CD4-positive, alpha-beta T cell treated with Interleukin-17A for 1 hour (primary cell): Measurements from ENCODE around the gene HSDL1.
"Not testable (repeated sequence)": the region's sequence is repeated elsewhere in the genome, so short reads cannot be mapped to it uniquely, and the experiment has no call there.

Experiments
- DNase-seq: peaks from one replicate; pipeline ENCODE4 v3.0.0-alpha.2; 2020

Gene HSDL1

DNA sequence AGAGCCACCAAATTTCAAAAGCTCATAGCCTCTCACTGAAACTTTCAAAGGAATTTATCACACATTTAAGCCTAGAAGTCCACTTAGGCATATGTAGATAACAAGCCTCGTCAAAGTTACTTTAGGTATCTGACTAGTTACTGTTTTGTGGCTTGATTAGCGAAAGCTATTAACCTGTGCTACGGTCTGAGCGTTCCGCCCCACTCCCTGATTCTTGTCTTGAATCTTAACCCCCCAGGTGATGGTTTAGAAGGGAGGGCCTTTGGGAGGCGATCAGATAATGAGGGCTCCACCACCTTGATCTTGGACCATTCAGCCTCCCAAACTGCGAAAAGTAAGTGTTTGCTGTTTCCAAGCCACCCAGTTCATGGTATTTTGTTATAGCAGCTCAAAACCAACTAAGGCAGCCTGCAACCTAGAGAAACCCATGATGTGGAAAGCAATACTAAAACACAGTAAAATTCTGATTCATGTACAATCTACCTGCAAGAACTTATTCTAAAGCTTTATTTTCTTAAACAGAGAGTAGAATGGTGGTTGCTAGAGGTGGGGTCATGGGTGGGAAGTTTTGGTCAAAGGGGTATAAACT is 7.1 kb downstream of the HSDL1 start:
- no peak for DNase-seq

DNA sequence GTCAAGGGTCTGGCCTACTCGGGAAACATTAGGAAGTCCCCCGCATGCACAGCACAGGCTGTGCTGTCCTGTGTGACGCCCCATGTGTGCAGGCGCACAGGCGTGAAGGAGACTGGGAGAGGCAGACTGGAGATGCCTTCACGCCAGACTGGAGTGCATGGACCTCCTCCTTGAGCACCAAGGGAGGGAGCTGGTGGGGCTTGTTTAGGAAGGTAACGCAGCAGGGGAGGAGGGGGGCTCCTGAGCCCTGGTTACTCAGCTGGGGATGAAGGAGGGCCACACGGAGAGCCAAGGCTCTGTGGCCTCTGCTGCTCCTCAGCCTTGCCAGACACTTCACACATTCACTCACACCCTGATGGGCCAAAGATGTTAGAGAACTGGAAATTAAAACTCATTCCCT is 7.7 kb downstream of the HSDL1 start:
- DNase-seq: no peak

DNA sequence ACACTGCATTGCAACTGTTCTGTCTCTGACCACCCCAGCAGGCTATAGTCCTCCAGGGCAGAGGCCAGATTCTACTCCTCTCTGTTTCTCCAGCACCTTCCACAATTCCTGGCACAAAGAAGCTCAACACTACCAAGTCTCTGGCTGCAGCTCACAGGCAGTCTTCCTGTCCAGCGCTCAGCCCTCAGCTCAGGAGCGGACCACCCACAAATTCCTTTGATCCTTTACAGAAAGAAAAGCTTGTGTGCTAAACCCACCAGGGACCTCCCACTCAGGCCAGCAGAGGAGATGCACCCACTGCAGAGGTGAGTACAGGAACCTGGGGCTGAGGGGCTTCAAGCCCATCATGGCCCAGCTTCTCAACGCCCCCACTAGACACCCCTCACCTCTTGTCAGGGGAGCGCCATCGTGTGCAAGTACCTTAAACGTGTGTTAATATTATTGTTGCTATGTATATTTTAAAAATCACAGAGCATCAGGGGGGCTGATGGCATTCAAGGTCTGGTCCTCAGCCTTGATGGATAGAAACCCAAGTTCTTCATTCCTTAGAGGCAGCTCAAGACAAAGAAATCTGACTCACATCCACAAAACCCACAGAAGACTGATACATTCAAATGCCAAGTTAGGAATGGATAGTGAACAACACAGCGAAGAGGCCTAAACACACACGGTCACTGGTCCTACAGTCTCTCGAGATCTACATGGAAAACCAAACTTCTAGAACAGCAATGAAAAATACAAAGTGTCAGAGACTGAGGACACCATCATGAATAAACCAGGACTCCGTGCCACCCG is 8.4 kb downstream of the HSDL1 start:
- DNase-seq: no peak

DNA sequence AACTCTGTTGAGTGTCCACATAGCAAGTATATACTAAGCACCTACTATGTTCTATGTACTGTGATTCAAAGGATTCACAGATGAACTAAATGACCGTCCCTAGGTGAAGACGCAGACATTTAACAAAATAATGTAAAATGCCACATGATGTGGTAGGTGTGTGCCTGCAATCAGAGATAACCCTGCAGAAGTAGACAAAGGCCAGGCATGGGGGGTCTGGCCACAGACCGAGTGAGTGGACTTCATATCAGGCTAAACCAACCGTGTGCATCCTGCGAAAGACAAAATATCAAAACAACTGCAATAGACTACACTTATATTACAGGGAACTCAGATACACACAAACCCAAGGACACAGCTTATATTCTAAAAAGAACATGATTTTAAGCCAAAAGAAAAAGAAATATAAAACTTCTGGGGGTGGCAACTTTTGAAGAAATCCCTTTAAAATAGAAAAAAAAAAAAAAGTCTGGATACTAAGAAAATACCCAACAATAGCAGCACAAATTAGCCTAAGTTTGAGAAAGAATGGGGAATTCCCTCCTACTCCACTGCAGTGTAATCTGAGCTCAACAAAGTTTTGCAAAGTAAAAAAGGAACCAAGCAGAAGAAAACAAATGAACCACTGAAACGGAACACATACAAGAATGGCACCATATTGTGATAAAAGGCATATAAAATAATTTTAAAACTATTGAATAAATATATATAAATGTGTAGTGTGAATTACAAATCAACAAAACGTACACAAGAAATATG is 12.3 kb downstream of the HSDL1 start:
- DNase-seq: no peak

DNA sequence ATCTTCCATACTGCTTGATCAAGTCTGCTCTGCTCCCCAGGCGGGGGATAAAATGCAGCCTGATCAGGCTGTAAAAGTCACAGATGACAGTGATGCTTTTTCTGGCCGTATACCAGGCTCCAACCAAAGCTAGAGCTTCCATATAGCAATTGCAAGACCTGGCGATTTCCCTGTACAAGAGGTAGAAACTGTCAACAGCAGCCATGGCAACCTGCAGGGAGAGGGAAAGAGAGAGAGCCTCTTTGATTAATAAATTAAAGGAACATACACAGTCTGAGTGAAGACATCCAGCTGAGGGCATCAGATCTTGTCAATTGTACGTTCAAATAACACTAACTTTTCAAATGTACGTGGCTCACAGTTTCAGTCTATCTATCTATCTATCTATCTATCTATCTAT is 13.9 kb downstream of the HSDL1 start:
- no peak for DNase-seq

DNA sequence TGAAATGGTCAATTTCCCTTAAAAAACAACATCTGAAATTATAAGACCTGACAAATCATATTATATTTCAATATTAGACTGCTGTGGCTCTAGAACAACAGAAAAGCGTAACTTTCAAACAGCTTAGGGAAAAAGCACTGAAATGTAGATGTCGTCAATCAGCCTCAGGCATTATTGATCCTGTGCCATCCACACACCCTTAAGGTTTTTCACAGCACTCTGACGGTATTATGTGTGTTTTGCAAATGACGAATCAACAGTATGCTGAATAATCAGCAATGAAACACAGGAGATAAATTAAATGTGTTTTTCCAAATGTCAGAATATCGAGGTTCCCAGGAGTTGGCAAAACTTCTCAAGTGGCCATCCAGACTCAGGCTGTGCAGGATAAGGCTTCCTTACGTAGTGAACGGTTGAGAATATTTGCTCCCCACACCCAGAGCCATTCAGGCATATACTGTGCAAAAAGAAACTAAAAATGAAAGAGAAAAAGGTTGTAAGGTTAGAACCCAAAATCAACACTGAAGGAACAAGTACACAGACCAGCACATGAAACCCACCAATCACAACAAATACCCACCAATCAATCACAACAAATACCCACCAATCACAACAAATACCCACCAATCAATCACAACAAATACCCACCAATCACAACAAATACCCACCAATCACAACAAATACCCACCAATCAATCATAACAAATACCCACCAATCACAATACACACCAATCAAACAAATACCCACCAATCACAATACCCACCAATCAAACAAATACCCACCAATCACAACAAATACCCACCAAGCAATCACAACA is 20.5 kb downstream of the HSDL1 start:
- DNase-seq: no peak

DNA sequence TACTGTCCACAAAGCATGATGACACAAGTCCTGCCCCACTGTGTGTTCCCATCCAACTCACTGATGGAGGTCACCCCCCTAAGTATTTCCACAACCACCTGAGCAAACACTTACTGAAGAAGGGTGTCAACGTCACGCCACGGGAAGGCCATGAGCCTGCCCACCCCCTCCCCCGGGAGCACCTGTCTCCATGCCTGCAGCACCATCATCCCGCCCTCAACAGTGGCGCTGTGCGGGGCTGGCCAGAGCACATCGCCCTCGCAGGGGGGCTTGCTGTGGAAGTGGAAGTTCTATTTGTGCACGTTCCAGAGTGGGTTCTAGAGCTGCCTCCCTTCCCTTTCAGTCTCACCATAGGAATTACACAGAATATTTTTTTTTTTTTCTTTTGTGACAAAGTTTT is 24.0 kb downstream of the HSDL1 start:
- DNase-seq: no peak

DNA sequence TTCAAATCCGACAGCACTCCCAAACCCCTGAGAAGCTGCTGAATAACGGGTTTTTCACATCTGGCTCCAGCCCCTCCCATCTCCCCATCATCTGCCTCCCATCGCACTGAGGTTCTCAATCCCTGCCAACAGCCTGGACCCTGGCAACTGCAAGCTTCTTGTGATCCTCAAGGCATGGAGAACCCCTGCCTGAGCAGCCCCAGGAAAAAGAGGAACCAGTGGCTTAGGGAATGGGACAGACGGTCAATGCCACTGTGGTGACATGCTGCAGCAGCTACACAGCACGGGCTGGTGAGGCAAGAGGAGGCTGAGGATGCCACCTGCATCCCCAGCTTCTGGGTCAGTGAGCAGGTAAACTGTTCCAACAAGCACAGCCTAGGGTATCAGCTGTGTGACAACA is 25.0 kb downstream of the HSDL1 start:
- no peak for DNase-seq

DNA sequence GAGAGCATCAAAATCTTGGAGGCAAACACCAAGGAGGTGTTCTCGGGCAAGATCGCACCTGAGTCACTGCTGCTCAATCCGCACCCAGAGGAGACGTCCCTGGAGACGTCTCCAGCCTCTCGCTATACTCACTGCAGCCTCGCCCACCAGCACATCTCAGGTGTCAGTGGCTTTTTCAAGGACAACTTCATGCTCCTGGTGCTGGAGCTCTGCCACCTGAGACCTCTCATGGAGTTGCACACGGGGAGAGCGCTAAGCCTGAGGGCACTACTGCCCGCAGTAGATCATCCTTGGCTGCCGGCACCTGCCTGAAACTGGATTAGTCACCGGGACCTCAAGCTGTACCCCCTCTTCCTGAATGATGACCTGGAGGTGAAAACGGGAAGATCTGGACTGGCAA is 25.6 kb downstream of the HSDL1 start:
- no peak for DNase-seq

DNA sequence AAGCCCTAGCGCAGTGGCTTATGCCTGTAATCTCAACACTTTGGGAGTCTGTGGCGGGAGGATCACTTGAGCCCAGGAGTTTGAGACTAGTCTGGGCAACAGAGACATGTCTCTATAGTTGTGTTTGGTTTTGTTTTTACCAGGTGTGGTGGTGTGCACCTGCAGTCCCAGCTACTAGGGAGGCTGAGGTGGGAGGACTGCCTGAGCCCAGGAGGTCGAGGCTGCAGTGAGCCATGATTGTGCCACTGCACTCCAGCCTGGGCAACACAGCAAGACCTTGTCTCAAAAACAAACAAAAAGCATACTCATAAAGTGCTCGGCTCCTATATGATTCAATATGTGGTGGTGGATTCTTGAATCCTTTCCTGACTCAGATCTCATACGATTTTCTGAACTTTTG is 26.7 kb downstream of the HSDL1 start:
- not testable (repeated sequence) for DNase-seq

DNA sequence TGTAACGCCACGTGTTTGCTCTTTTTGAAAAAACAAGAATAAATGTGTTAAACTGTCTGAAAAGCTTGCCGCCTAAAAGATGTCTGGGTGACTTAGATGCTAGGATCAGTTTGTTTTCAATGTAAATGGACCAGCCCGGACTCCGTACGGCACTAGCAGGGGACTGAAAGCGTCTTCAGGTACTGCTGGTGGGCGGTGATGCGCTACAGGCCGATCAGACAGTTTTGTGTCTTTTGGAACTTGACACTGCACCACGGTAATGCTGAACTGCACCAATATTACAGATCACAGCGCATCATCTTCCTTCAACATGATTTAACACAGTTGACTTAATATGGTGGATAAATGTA is 27.5 kb downstream of the HSDL1 start:
- peak; percentile 43 for DNase-seq

DNA sequence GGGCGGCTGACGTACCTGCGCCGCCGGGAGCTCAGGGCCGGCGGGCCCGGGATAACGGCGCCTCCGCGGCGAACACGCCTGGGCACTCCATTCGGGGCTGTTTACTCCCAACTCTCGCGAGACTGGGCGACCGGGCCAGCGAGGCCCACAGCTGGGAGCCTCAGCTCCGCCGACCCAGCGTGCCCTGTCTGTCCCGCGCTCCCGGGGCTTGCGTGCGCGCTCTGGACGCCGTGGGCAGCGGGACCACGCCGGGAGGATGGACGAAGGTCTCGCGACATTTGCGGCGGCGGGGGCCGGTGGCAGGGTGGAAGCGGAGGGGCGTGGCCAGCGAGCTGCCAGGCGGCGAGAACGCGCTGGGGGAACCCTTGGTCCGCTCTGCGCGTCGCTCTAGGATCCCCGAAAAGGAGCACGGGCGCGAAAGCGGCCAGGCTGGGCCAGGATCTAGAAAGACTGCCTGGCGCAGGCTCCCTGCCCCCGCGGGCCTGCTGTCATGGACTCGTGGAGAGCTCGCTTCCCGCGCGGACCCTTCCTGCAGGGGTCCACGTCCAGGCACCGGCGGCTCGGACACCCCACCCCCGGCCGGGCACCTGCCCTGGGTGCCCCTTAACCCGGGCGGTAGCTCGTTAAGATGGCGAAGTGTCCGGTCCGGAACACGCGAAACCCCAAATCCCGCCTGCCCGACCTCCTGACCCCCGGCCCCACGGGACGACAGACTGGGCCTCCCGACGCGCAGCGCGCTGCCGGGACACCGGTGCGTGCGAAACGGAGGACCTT is 28.1 kb downstream of the HSDL1 start, which contains the start of gene MBTPS1:
Gene MBTPS1, minus strand, starts transcription at position 223 of the 774 bp plus-strand sequence. CDS start 15,159 bp downstream, outside the sequence.
- peak; percentile 98 for DNase-seq

DNA sequence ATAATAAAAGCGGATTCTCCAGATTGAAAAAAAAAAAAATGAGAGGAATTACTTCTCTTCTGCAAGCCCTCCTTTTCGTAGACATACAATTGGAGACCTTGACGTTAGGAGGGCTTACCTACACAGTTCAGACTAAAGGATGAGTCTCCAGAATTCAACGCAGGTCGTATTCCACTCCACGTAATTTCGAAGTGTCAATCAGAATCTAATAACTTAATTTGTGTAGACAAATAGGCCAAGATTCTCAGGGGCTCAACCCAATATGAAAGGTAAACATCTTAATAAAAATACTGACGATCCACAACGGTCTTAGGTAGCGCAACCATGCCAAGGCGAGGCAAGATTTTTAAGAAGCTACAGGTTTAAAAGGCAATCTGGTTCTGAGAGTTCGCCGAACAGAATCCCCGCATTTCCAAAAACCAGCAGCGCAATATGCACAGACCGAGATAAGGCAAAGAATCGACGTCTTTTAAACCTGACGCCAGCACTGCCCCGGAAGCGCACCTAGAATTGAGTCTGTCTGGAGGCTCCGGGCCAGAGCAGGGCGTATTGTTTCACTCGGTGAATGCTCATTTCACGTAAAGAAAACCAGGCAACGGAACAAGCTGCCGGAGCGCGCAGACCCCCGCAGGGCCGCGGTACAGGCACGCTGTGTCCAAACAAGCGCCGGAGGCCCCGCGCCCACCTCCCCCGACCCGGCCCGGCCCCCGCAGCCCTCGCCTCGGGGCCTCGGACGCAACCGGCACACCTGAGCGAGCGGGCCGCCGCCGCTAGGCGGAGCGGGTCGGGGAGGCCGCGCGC is 28.9 kb downstream of the HSDL1 start:
- peak; percentile 68 for DNase-seq

DNA sequence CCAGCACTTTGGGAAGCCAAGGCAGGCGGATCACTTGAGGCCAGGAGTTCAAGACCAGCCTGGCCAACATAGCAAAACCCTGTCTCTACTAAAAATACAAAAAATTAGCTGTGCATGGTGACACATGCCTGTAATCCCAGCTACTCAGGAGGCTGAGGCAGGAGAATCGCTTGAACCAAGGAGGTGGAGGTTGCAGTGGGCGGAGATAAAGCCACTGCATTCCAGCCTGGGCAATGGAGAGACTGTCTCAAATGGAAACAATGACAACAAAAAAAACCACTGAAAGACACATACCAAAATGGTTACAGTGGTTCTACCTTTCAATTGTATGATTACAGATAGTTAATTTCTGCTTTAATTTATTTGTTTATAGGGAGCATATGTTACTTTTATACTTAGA is 33.0 kb downstream of the HSDL1 start:
- not testable (repeated sequence) for DNase-seq

DNA sequence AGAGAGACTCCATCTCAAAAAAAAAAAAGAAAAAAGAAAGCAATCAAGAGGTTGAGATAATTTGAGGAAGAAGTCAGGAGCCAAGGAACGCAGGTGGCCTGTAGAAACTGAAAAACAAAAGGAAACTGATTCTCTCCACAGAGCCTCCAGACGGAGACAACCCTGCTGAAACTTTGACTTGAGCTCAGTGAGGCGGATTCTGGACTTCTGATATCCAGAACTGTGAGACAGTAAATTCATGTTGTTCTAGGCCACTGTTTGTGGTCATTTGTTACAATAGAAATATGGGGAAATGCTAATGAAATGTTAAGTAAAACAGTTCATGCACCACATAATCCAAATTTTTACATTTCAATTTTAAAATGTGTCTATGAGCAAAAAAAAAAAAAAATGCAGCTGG is 33.5 kb downstream of the HSDL1 start:
- no peak for DNase-seq

DNA sequence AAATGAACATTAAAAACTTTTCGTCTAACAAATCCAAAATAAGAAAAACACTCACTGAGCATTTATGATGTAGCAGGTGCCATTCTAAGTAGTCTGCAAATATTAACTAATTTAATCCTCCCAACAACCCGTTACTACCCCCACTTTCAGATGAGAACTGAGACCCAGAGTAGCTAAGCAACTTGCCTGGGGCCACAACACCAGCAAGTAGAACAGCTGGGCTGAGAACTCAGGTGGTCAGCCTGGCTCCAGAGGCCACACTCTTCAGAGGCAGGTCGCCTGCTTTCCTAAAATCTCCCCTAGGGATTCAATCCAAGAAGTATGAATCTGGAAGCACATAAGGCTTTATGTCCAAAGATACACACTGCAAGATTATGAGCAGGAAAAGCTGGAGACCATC is 34.5 kb downstream of the HSDL1 start:
- DNase-seq: no peak

DNA sequence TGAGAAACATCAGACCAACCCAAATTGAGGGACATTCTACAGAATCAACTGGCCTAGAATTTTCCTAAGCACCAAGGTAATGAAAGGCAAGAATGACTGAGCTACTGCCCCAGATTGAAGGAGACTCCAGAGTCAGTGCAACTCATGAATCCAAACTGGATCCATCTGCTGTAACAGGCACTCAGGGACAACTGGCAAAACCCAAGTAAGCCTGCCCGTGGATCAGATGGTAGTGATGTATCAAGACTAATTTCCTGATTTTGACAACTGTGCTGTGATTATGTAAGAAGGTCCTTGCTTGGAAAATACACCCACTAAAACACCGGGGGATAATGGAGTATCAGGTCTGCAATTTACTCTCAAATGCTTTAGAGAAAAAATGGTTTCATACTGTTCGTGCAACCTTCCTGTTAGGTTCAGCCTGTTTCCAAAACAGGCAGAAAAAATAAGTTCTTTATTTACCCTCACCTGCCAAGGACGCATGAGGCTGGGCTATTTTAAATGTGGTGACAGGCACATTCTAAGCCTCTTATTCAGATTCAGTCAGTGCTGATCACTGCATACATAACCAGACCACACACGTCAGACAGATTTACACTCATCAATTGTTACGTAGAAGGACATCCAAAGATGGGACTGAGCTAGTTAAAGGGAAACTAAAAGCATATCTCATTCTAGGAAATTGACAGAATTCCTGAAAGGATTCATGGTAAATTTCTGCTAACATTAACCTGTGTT is 35.2 kb downstream of the HSDL1 start:
- DNase-seq: no peak

DNA sequence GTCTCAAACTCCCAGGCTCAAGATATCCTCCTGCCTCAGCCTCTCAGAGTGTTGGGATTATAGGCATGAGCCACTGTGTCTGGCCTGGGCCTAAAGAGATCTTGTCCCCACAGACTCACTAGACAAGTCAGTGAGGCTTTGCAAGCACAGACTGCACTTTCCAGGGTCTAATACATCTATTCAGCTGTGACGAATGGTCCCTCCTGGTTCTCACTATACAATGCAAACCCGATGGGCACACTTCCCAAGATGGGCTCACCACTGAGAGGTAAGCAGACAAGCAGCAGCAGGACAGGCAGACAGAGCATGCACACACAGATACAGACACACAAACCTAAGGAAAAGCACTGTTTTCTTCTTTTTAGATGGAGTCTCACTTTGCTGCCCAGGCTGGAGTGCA is 37.1 kb downstream of the HSDL1 start:
- no peak for DNase-seq

DNA sequence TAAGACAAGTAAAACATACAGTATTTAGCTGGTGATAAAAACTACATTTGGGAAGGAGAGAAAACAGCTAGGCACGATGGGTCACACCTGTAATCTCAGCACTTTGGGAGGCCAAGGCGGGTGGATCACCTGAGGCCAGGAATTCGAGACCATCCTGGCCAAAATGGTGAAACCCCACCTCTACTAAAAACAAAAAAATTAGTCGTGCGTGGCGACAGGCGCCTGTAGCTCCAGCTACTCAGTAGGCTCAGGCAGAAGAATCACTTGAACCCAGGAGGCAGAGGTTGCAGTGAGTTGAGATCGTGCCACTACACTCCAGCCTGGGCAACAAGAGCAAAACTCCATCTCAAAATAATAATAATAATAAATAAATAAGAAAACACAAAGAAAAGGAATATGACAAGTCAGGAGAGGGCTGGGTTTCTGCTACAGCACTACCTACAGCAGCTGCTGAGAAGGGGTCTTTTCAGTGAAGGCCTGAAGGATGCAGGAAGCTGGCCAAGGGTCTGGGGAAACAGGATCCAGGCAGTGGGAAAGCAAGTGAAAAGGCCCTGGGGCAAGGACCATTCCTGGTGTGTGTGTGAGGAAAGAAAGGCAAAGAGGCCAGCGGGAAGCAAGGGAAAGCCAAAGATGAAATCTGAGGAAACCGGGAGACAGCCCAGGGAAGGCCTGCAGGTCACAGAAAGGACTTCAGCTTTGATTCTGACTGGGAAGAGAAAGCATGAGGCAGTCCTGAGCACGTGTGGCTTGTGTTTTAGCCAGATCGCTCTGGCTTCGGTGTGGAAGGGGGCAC is 38.8 kb downstream of the HSDL1 start:
- no peak for DNase-seq

DNA sequence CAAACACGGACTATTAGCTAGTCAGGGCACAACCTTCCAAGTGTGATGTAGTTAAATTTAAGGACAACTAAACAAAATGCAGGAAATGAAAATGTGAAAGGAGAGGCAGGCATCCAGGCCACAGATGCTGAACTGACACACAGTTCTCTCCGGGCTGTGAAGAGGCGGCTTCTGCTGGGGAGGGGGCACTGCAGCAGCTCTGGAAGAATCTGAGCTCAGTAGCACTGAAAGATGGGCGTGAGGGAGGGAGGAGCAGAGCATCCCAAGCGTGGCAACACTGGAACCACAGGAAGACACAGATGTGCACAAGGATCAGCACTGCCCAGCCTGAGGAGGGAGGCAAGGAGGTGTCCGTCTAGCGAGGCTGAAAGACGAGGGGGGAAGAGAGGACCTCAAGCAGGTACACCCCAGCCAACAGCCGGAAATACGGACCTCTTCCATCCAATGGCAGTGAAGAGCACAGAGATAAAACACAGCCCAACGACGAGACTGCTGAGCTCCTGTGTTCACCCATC is 39.6 kb downstream of the HSDL1 start:
- DNase-seq: no peak
